Measurements from ENCODE around the gene STPG2.
"Not testable (repeated sequence)": the region's sequence is repeated elsewhere in the genome, so short reads cannot be mapped to it uniquely, and the experiment has no call there.

STPG2 gene

GRCh38 chr4:97589481-97590196 lies 553.6 kb downstream of the STPG2 start:
- no peak for TF ChIP-seq CTCF (IDR thresholded peaks at IDR 0.05; ENCODE audit: control insufficient read depth, extremely low read depth, insufficient read depth)
- DNase-seq (ENCODE audit: low read depth) = no peak
- no peak overlapping the region for H3K4me3 ChIP-seq (ENCODE audit: low read depth, low read length)

GRCh38 chr4:97587912-97588311 lies 555.4 kb downstream of the STPG2 start:
- no peak for DNase-seq (ENCODE audit: low read depth)
- H3K4me3 ChIP-seq (ENCODE audit: low read depth, low read length) = no peak overlapping the region
- no peak for TF ChIP-seq CTCF (IDR thresholded peaks at IDR 0.05; ENCODE audit: control insufficient read depth, extremely low read depth, insufficient read depth)

- H3K4me3 ChIP-seq (ENCODE audit: low read depth, low read length) = no peak overlapping the region
- TF ChIP-seq CTCF (IDR thresholded peaks at IDR 0.05; ENCODE audit: control insufficient read depth, extremely low read depth, insufficient read depth) = no peak
- DNase-seq (ENCODE audit: low read depth) = no peak
Observed at GRCh38 chr4:97585274-97585673, 558.0 kb downstream of the STPG2 start.

GRCh38 chr4:97582890-97583289 lies 560.4 kb downstream of the STPG2 start:
- DNase-seq (ENCODE audit: low read depth) = no peak
- no peak overlapping the region for H3K4me3 ChIP-seq (ENCODE audit: low read depth, low read length)
- TF ChIP-seq CTCF (IDR thresholded peaks at IDR 0.05; ENCODE audit: control insufficient read depth, extremely low read depth, insufficient read depth) = no peak

- TF ChIP-seq CTCF (IDR thresholded peaks at IDR 0.05; ENCODE audit: control insufficient read depth, extremely low read depth, insufficient read depth) = no peak
- no peak overlapping the region for H3K4me3 ChIP-seq (ENCODE audit: low read depth, low read length)
- DNase-seq (ENCODE audit: low read depth) = no peak
Observed at GRCh38 chr4:97577004-97577403, 566.3 kb downstream of the STPG2 start.

GRCh38 chr4:97560009-97560408 lies 583.3 kb downstream of the STPG2 start:
- no peak for TF ChIP-seq CTCF (IDR thresholded peaks at IDR 0.05; ENCODE audit: control insufficient read depth, extremely low read depth, insufficient read depth)
- no peak overlapping the region for H3K4me3 ChIP-seq (ENCODE audit: low read depth, low read length)
- no peak for DNase-seq (ENCODE audit: low read depth)

GRCh38 chr4:97558204-97558778 lies 585.0 kb downstream of the STPG2 start:
- TF ChIP-seq CTCF (IDR thresholded peaks at IDR 0.05; ENCODE audit: control insufficient read depth, extremely low read depth, insufficient read depth) = no peak
- no peak overlapping the region for H3K4me3 ChIP-seq (ENCODE audit: low read depth, low read length)
- no peak for DNase-seq (ENCODE audit: low read depth)

- not testable (repeated sequence) for DNase-seq (ENCODE audit: low read depth)
Observed at GRCh38 chr4:97550637-97551036, 592.6 kb downstream of the STPG2 start.

More at GRCh38 chr4:97550637-97551036, 592.6 kb downstream of the STPG2 start:
- H3K4me3 ChIP-seq (ENCODE audit: low read depth, low read length) = not testable (repeated sequence)

All from LNCaP clone FGC (cell line).